ENCODE measurements around the gene PHYHD1. TPM values are rescaled to one million over a fixed set of nuclear protein-coding genes. Genes with fewer than 3 reads are reported as not detected.

PHYHD1 gene
- total and polyA plus RNA-seq, 2 donors (not counting 1 experiment from before 2014, with no cell fraction given) = 0.96 to 2.0 TPM

- Mint-ChIP-seq H3K27ac (no peak overlapping the region), H3K9me3 (ENCODE audit: insufficient read depth) (no peaks in the 10 kb centered on the region), H3K4me3 (no peak overlapping the region), H3K4me1 (peaks cover 6% of the 10 kb centered on the region), H3K27me3 (no peaks in the 10 kb centered on the region)
- Histone ChIP-seq H3K27ac (ENCODE audit: low read length in 2 of 2) (no peak overlapping the region), H3K9me3 (ENCODE audit: control extremely low read depth in 1 of 3, control insufficient read depth in 2 of 3, insufficient read depth in 1 of 3, low read length in 2 of 3) (no peaks in the 10 kb centered on the region), H3K36me3 (replicated peaks in 1 of 2; ENCODE audit: control extremely low read depth in 1 of 2, control insufficient read depth in 1 of 2, extremely low read depth in 1 of 2, insufficient read depth in 2 of 2, low read length in 1 of 2) (no peaks in the 10 kb centered on the region), H2AFZ (ENCODE audit: insufficient read depth, low read depth, low read length, poor library complexity, severe bottlenecking) (no peak overlapping the region), H3K4me2 (replicated peaks; ENCODE audit: low read depth, low read length, poor library complexity, severe bottlenecking) (no peak overlapping the region), H3K27me3 (replicated peaks in 1 of 4; ENCODE audit: control extremely low read depth in 1 of 4, control insufficient read depth in 3 of 4, insufficient read depth in 4 of 4, low read length in 3 of 4) (no peaks in the 10 kb centered on the region), H3K4me1 (ENCODE audit: control insufficient read depth in 2 of 2, insufficient read depth in 2 of 2, low read length in 2 of 2) (peaks cover 0 to 4% of the 10 kb centered on the region in 2 donors), H3K4me3 (ENCODE audit: control extremely low read depth in 1 of 5, extremely low read depth in 1 of 5, insufficient read depth in 1 of 5, low read depth in 2 of 5, low read length in 4 of 5) (no peak overlapping the region), H3K79me2 (ENCODE audit: control insufficient read depth, insufficient read depth, low read length) (no peaks in the 10 kb centered on the region), H3K9ac (ENCODE audit: low read length) (no peak overlapping the region), H4K20me1 (ENCODE audit: control insufficient read depth, insufficient read depth, low read length, poor library complexity, severe bottlenecking) (no peaks in the 10 kb centered on the region)
- POLR2A ChIA-PET = no interaction called here
- ATAC-seq (ENCODE audit: low read depth) = no peak
- WGBS (ENCODE audit: insufficient coverage) = 94% methylated on average over 2 of the region's 4 CpGs
- TF ChIP-seq EZH2 (IDR thresholded peaks at IDR 0.05; ENCODE audit: borderline replicate concordance, insufficient read depth, low read depth, low read length, poor library complexity, severe bottlenecking) = no peak
- TF ChIP-seq, protein P1, sequence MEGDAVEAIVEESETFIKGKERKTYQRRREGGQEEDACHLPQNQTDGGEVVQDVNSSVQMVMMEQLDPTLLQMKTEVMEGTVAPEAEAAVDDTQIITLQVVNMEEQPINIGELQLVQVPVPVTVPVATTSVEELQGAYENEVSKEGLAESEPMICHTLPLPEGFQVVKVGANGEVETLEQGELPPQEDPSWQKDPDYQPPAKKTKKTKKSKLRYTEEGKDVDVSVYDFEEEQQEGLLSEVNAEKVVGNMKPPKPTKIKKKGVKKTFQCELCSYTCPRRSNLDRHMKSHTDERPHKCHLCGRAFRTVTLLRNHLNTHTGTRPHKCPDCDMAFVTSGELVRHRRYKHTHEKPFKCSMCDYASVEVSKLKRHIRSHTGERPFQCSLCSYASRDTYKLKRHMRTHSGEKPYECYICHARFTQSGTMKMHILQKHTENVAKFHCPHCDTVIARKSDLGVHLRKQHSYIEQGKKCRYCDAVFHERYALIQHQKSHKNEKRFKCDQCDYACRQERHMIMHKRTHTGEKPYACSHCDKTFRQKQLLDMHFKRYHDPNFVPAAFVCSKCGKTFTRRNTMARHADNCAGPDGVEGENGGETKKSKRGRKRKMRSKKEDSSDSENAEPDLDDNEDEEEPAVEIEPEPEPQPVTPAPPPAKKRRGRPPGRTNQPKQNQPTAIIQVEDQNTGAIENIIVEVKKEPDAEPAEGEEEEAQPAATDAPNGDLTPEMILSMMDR (IDR thresholded peaks at IDR 0.05) = no peak
- intact Hi-C loops (cut with micrococcal nuclease) = loop anchor here (2.0 to 5.0 kb wide), 2 partner anchors 47 to 281 kb away; partner anchors contain the start of genes KYAT1 and LRRC8A
- no peak for DNase-seq
- CTCF ChIA-PET = interaction anchor here (0.6 to 10.7 kb wide), 5 partner anchors 48 to 281 kb away, joined by 3 to 203 read pairs (median 10); partner anchors contain the start of genes KYAT1, LRRC8A and ZDHHC12
These were observed 8.8 kb downstream of the PHYHD1 start for GRCh38 chr9:128929560-128929959.

GRCh38 chr9:128933731-128934130, 12.9 kb downstream of the PHYHD1 start:
- H3K9me3 Mint-ChIP-seq (ENCODE audit: insufficient read depth) = no peaks in the 10 kb centered on the region
- no peak overlapping the region for H3K4me2 ChIP-seq (replicated peaks; ENCODE audit: low read depth, low read length, poor library complexity, severe bottlenecking)
- CTCF ChIA-PET = no interaction called here

More at GRCh38 chr9:128933731-128934130, 12.9 kb downstream of the PHYHD1 start:
- Histone ChIP-seq H3K9ac (ENCODE audit: low read length) (no peak overlapping the region), H3K27me3 (replicated peaks in 1 of 4; ENCODE audit: control extremely low read depth in 1 of 4, control insufficient read depth in 3 of 4, insufficient read depth in 4 of 4, low read length in 3 of 4) (no peaks in the 10 kb centered on the region), H3K36me3 (replicated peaks in 1 of 2; ENCODE audit: control extremely low read depth in 1 of 2, control insufficient read depth in 1 of 2, extremely low read depth in 1 of 2, insufficient read depth in 2 of 2, low read length in 1 of 2) (no peaks in the 10 kb centered on the region), H3K4me1 (ENCODE audit: control insufficient read depth in 2 of 2, insufficient read depth in 2 of 2, low read length in 2 of 2) (no peaks in the 10 kb centered on the region), H3K4me3 (ENCODE audit: control extremely low read depth in 1 of 5, extremely low read depth in 1 of 5, insufficient read depth in 1 of 5, low read depth in 2 of 5, low read length in 4 of 5) (no peak overlapping the region), H3K9me3 (ENCODE audit: control extremely low read depth in 1 of 3, control insufficient read depth in 2 of 3, insufficient read depth in 1 of 3, low read length in 2 of 3) (no peaks in the 10 kb centered on the region), H3K79me2 (ENCODE audit: control insufficient read depth, insufficient read depth, low read length) (no peaks in the 10 kb centered on the region), H2AFZ (ENCODE audit: insufficient read depth, low read depth, low read length, poor library complexity, severe bottlenecking) (no peak overlapping the region), H4K20me1 (ENCODE audit: control insufficient read depth, insufficient read depth, low read length, poor library complexity, severe bottlenecking) (no peaks in the 10 kb centered on the region), H3K27ac (ENCODE audit: low read length in 2 of 2) (no peak overlapping the region)
- ATAC-seq (ENCODE audit: low read depth) (no peak), DNase-seq (no peak)
- Mint-ChIP-seq H3K27ac (no peak overlapping the region), H3K27me3 (no peaks in the 10 kb centered on the region), H3K4me1 (no peaks in the 10 kb centered on the region), H3K4me3 (no peak overlapping the region)
- POLR2A ChIA-PET = no interaction called here
- intact Hi-C loops (cut with micrococcal nuclease) = no loop called here
- TF ChIP-seq, protein P1 (IDR thresholded peaks at IDR 0.05) = no peak
- TF ChIP-seq EZH2 (IDR thresholded peaks at IDR 0.05; ENCODE audit: borderline replicate concordance, insufficient read depth, low read depth, low read length, poor library complexity, severe bottlenecking) = no peak
- WGBS (ENCODE audit: insufficient coverage) = 40% methylated on average over 2 of the region's 5 CpGs

All from B cell (primary cell).